HepG2 (cell line): Measurements from ENCODE around the gene ETF1. TPM values are rescaled to one million over a fixed set of nuclear protein-coding genes. Genes with fewer than 3 reads are reported as not detected.

Source experiments
- ATF1 ChIP-seq: IDR thresholded peaks from 2 replicates; pipeline ENCODE4 v1.6.1; 2016; ENCODE audit warnings: mild to moderate bottlenecking, control low read depth
- CAMTA2 ChIP-seq: sonication (generic); formaldehyde crosslinking; IDR thresholded peaks from 2 replicates; pipeline ENCODE4 v1.4.0; 2020; ENCODE audit warnings: mild to moderate bottlenecking, missing genetic modification reagents, borderline replicate concordance
- HIC2 ChIP-seq: sonication (generic); formaldehyde crosslinking; IDR thresholded peaks from 2 replicates; pipeline ENCODE4 v1.9.0; 2022; ENCODE audit warnings: low read depth, missing genetic modification reagents
- HOXA3 ChIP-seq: sonication (generic); formaldehyde crosslinking; IDR thresholded peaks from 2 replicates; pipeline ENCODE4 v1.5.0; 2020; ENCODE audit warnings: missing genetic modification reagents
- ISX ChIP-seq: sonication (generic); formaldehyde crosslinking; conservative IDR thresholded peaks from 2 replicates; pipeline ENCODE4 v1.5.0; 2020; ENCODE audit warnings: missing genetic modification reagents
- LBX2 ChIP-seq: sonication (generic); formaldehyde crosslinking; IDR thresholded peaks from 2 replicates; pipeline ENCODE4 v1.5.0; 2020; ENCODE audit warnings: missing genetic modification reagents, mild to moderate bottlenecking, borderline replicate concordance
- NPAS2 ChIP-seq: sonication (generic); formaldehyde crosslinking; IDR thresholded peaks from 2 replicates; pipeline ENCODE4 v1.8.0; 2022; ENCODE audit warnings: mild to moderate bottlenecking, missing genetic modification reagents, borderline replicate concordance
- SAFB2 ChIP-seq: sonication (generic); formaldehyde crosslinking; IDR thresholded peaks from 2 replicates; pipeline ENCODE4 v1.5.1; 2020; ENCODE audit warnings: missing genetic modification reagents, low read depth, mild to moderate bottlenecking, borderline replicate concordance
- SMARCC2 ChIP-seq: fragments of 450-650 bp; IDR thresholded peaks from 2 replicates; pipeline ENCODE4 v1.6.1; 2017; ENCODE audit warnings: antibody characterized with exemption, mild to moderate bottlenecking
- TCF7L2 ChIP-seq: IDR thresholded peaks from 2 replicates; pipeline ENCODE4 v1.6.1; 2011; ENCODE audit warnings: mild to moderate bottlenecking, low read depth, low read length, moderate library complexity
- ZFP90 ChIP-seq: sonication (generic); formaldehyde crosslinking; IDR thresholded peaks from 2 replicates; pipeline ENCODE4 v1.8.0; 2022; ENCODE audit warnings: missing genetic modification reagents, mild to moderate bottlenecking, inconsistent platforms, borderline replicate concordance
- ZNF251 ChIP-seq: sonication (generic); formaldehyde crosslinking; IDR thresholded peaks from 2 replicates; pipeline ENCODE4 v1.9.0; 2021; ENCODE audit warnings: mild to moderate bottlenecking, missing genetic modification reagents
- ZNF253 ChIP-seq: sonication (generic); formaldehyde crosslinking; IDR thresholded peaks from 2 replicates; pipeline ENCODE4 v1.8.0; 2022; ENCODE audit warnings: mild to moderate bottlenecking, missing genetic modification reagents, borderline replicate concordance
- ZNF30 ChIP-seq: sonication (generic); formaldehyde crosslinking; IDR thresholded peaks from 2 replicates; pipeline ENCODE4 v1.5.0; 2020; ENCODE audit warnings: mild to moderate bottlenecking, missing genetic modification reagents
- ZNF367 ChIP-seq: sonication (generic); formaldehyde crosslinking; IDR thresholded peaks from 2 replicates; pipeline ENCODE4 v1.4.0; 2020; ENCODE audit warnings: missing genetic modification reagents, borderline replicate concordance
- ZNF382 ChIP-seq: sonication (generic); formaldehyde crosslinking; IDR thresholded peaks from 2 replicates; pipeline ENCODE4 v1.5.0; 2020; ENCODE audit warnings: missing genetic modification reagents, mild to moderate bottlenecking, borderline replicate concordance
- ZNF547 ChIP-seq: sonication (generic); formaldehyde crosslinking; IDR thresholded peaks from 2 replicates; pipeline ENCODE4 v1.5.1; 2020; ENCODE audit warnings: mild to moderate bottlenecking, missing genetic modification reagents
- ZNF672 ChIP-seq: sonication (generic); formaldehyde crosslinking; IDR thresholded peaks from 2 replicates; pipeline ENCODE4 v1.8.1; 2022; ENCODE audit warnings: missing genetic modification reagents
- ZNF777 ChIP-seq: sonication (generic); formaldehyde crosslinking; IDR thresholded peaks from 2 replicates; pipeline ENCODE4 v1.4.0; 2020; ENCODE audit warnings: missing genetic modification reagents
- ZNF800 ChIP-seq: sonication (generic); formaldehyde crosslinking; IDR thresholded peaks from 2 replicates; pipeline ENCODE4 v1.4.0; 2020; ENCODE audit warnings: missing genetic modification reagents
- polyA plus RNA-seq, 8 experiments: library from polyadenylated mRNA; depleted of rRNA in 3 of 8; stranded (reverse) in 7 of 8; unstranded in 1 of 8; fragments of >200 nt; fragmentation: Illumina TruSeq in 4 of 8; extraction: Trizol in 4 of 8; gene quantifications; 2 replicates each; pipeline versions ENCODE4 v1.2.1 to v1.2.3, GENCODE V29; 2011 to 2016; ENCODE audit warnings: low read depth in 4 of 8, missing spikeins in 1 of 8, mixed read lengths in 1 of 8; ENCODE audit not compliant: insufficient read depth in 1 of 8
- total RNA-seq, 5 experiments: library from RNA; depleted of rRNA; stranded (reverse); fragments of >200 nt; fragmentation: Illumina TruSeq; extraction: Trizol; gene quantifications; 2 replicates each; pipeline ENCODE4 v1.2.3, GENCODE V29; 2016; ENCODE audit warnings: low read depth in 1 of 5
- TF ChIP-seq, protein P1 (sequence below): IDR thresholded peaks from 2 replicates; pipeline ENCODE4 v1.6.1; 2012; ENCODE audit warnings: low read depth, low read length, improper control_type of control experiment
- TF ChIP-seq, protein P2 (sequence below): sonication (generic); formaldehyde crosslinking; IDR thresholded peaks from 2 replicates; pipeline ENCODE4 v1.5.0; 2020; ENCODE audit warnings: mild to moderate bottlenecking, missing genetic modification reagents, moderate library complexity
- TF ChIP-seq, protein P3 (sequence below): IDR thresholded peaks from 2 replicates; pipeline ENCODE4 v1.6.1; 2018; ENCODE audit warnings: missing genetic modification reagents

Gene ETF1
- total and polyA plus RNA-seq, 2 of the 13 experiments (the other 11 are each of a cell fraction or from before 2014, with no cell fraction given): 52.1 to 184 TPM

- TF ChIP-seq, protein P1, sequence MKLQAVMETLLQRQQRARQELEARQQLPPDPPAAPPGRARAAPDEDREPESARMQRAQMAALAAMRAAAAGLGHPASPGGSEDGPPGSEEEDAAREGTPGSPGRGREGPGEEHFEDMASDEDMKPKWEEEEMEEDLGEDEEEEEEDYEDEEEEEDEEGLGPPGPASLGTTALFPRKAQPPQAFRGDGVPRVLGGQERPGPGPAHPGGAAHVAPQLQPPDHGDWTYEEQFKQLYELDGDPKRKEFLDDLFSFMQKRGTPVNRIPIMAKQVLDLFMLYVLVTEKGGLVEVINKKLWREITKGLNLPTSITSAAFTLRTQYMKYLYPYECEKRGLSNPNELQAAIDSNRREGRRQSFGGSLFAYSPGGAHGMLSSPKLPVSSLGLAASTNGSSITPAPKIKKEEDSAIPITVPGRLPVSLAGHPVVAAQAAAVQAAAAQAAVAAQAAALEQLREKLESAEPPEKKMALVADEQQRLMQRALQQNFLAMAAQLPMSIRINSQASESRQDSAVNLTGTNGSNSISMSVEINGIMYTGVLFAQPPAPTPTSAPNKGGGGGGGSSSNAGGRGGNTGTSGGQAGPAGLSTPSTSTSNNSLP: no peak
- TF ChIP-seq ZFP90 (peak; percentile 44; the same call in 1 of the 2 replicates), NPAS2 (no peak), HOXA3 (CRISPR knock-in tag) (peak; percentile 70), ZNF251 (CRISPR knock-in tag) (no peak), ZNF367 (no peak), SAFB2 (CRISPR knock-in tag) (no peak), ZNF777 (CRISPR knock-in tag) (no peak; the same call in 1 of the 2 replicates), CAMTA2 (CRISPR knock-in tag) (0 out of 2 replicates have a peak, but pooled peaks have one; percentile 15), HIC2 (no peak), ZNF800 (CRISPR knock-in tag) (no peak), SMARCC2 (no peak), ZNF253 (CRISPR knock-in tag) (no peak), ZNF547 (CRISPR knock-in tag) (peak; percentile 17), ZNF672 (CRISPR knock-in tag) (no peak), ZNF30 (CRISPR knock-in tag) (no peak), LBX2 (CRISPR knock-in tag) (no peak), ATF1 (CRISPR knock-in tag) (no peak), TCF7L2 (no peak), ISX (no peak), ZNF382 (CRISPR knock-in tag) (no peak)
- TF ChIP-seq, protein P2, sequence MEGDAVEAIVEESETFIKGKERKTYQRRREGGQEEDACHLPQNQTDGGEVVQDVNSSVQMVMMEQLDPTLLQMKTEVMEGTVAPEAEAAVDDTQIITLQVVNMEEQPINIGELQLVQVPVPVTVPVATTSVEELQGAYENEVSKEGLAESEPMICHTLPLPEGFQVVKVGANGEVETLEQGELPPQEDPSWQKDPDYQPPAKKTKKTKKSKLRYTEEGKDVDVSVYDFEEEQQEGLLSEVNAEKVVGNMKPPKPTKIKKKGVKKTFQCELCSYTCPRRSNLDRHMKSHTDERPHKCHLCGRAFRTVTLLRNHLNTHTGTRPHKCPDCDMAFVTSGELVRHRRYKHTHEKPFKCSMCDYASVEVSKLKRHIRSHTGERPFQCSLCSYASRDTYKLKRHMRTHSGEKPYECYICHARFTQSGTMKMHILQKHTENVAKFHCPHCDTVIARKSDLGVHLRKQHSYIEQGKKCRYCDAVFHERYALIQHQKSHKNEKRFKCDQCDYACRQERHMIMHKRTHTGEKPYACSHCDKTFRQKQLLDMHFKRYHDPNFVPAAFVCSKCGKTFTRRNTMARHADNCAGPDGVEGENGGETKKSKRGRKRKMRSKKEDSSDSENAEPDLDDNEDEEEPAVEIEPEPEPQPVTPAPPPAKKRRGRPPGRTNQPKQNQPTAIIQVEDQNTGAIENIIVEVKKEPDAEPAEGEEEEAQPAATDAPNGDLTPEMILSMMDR (CRISPR knock-in tag): peak; percentile 90
- TF ChIP-seq, protein P3, sequence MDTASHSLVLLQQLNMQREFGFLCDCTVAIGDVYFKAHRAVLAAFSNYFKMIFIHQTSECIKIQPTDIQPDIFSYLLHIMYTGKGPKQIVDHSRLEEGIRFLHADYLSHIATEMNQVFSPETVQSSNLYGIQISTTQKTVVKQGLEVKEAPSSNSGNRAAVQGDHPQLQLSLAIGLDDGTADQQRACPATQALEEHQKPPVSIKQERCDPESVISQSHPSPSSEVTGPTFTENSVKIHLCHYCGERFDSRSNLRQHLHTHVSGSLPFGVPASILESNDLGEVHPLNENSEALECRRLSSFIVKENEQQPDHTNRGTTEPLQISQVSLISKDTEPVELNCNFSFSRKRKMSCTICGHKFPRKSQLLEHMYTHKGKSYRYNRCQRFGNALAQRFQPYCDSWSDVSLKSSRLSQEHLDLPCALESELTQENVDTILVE (CRISPR knock-in tag): no peak
Measured at GRCh38 chr5:138464008-138464387, 79.0 kb downstream of the ETF1 start (continued).
